K562 (cell line): ENCODE data around the gene SPATA21. TPM values are rescaled to one million over a fixed set of nuclear protein-coding genes. Genes with fewer than 3 reads are reported as not detected.
A peak's percentile ranks its signal among the peaks of the same experiment; 100 is the strongest.

Source experiments
- ARID3A ChIP-seq: IDR thresholded peaks from 2 replicates; pipeline ENCODE4 v1.6.1; 2012; ENCODE audit warnings: low read depth, low read length, improper control_type of control experiment, borderline replicate concordance
- MGA ChIP-seq: fragments of 450-650 bp; IDR thresholded peaks from 2 replicates; pipeline ENCODE4 v1.6.1; 2016; ENCODE audit warnings: mild to moderate bottlenecking, moderate library complexity
- MYBL2 ChIP-seq, 2 experiments: fragments of 450-650 bp in 1 of 2; sonication (generic) in 1 of 2; formaldehyde crosslinking in 1 of 2; IDR thresholded peaks; 2 replicates each; pipeline versions ENCODE4 v1.6.1 to v1.8.1; 2017 to 2022; ENCODE audit warnings: borderline replicate concordance in 1 of 2, inconsistent platforms in 1 of 2, low read depth in 1 of 2, mild to moderate bottlenecking in 1 of 2, missing genetic modification reagents in 1 of 2, moderate library complexity in 1 of 2
- TCF7 ChIP-seq: sonication (generic); IDR thresholded peaks from 2 replicates; pipeline ENCODE4 v1.6.1; 2016; ENCODE audit warnings: antibody characterized with exemption, borderline replicate concordance
- ZNF263 ChIP-seq: sonication (generic); formaldehyde crosslinking; IDR thresholded peaks from 2 replicates; pipeline ENCODE4 v1.8.0; 2022; ENCODE audit warnings: mild to moderate bottlenecking, missing genetic modification reagents, borderline replicate concordance
- ZNF395 ChIP-seq: fragments of 200-800 bp; sonication (Bioruptor generic); IDR thresholded peaks from 2 replicates; pipeline ENCODE4 v1.6.1; 2017; ENCODE audit warnings: missing genetic modification characterization, missing compliant biosample characterization
- polyA plus RNA-seq, 8 experiments: library from polyadenylated mRNA; depleted of rRNA in 4 of 8; stranded (reverse) in 5 of 8; unstranded in 3 of 8; fragments of >200 nt; fragmentation: Nextera tagmentation in 2 of 8; fragmentation: Illumina TruSeq in 1 of 8; extraction: Ambion mirVana in 2 of 8; extraction: Trizol in 1 of 8; gene quantifications; 2 replicates each; pipeline versions ENCODE4 v1.2.1 to v1.2.3, GENCODE V29; 2011 to 2014; ENCODE audit warnings: inconsistent platforms in 1 of 8, missing spikeins in 1 of 8
- total RNA-seq, 7 experiments: library from RNA; depleted of rRNA in 6 of 7; stranded (reverse); fragments of >200 nt in 6 of 7; fragmentation: Illumina TruSeq in 2 of 7; extraction: Trizol in 2 of 7; gene quantifications; 2 replicates each; pipeline versions ENCODE4 v1.2.1 to v1.2.3, GENCODE V29; 2011 to 2021; ENCODE audit warnings: low replicate concordance in 1 of 7
- TF ChIP-seq, protein P1 (sequence below): sonication (generic); formaldehyde crosslinking; IDR thresholded peaks from 2 replicates; pipeline ENCODE4 v1.8.1; 2023; ENCODE audit warnings: mild to moderate bottlenecking, missing genetic modification reagents

The SPATA21 gene
- total and polyA plus RNA-seq, 9 of the 15 experiments (the other 6 are each of a cell fraction or from before 2014, with no cell fraction given): 0.10 to 0.36 (median 0.13) TPM; not detected in 3

- peak; percentile 76; the same call in 1 of the 2 replicates for TF ChIP-seq MGA
- TF ChIP-seq, protein P1, sequence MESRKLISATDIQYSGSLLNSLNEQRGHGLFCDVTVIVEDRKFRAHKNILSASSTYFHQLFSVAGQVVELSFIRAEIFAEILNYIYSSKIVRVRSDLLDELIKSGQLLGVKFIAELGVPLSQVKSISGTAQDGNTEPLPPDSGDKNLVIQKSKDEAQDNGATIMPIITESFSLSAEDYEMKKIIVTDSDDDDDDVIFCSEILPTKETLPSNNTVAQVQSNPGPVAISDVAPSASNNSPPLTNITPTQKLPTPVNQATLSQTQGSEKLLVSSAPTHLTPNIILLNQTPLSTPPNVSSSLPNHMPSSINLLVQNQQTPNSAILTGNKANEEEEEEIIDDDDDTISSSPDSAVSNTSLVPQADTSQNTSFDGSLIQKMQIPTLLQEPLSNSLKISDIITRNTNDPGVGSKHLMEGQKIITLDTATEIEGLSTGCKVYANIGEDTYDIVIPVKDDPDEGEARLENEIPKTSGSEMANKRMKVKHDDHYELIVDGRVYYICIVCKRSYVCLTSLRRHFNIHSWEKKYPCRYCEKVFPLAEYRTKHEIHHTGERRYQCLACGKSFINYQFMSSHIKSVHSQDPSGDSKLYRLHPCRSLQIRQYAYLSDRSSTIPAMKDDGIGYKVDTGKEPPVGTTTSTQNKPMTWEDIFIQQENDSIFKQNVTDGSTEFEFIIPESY (CRISPR knock-in tag): no peak
- TF ChIP-seq MYBL2 (IDR thresholded peaks at IDR 0.05; ENCODE audit: low read depth): no peak
- TF ChIP-seq MYBL2 (CRISPR knock-in tag; IDR thresholded peaks at IDR 0.05; ENCODE audit: borderline replicate concordance): no peak
- no peak for TF ChIP-seq ZNF263 (CRISPR knock-in tag)
- 0 out of 2 replicates have a peak, but pooled peaks have one; percentile 8 for TF ChIP-seq ZNF395 (CRISPR knock-in tag)
- TF ChIP-seq TCF7: no peak
- TF ChIP-seq ARID3A: no peak
Measured at GRCh38 chr1:16352842-16353535, 84.2 kb downstream of the SPATA21 start (continued).
